Measurements from ENCODE around the gene ATP2B3.
"Not testable (repeated sequence)": the region's sequence is repeated elsewhere in the genome, so short reads cannot be mapped to it uniquely, and the experiment has no call there.

Gene ATP2B3

GRCh38 chrX:153595859-153596857 is 78.7 kb downstream of the ATP2B3 start:
- DNase-seq (ENCODE audit: low read depth): no peak

GRCh38 chrX:153596981-153597750 is 79.7 kb downstream of the ATP2B3 start:
- DNase-seq (ENCODE audit: low read depth): no peak

- no peak for DNase-seq (ENCODE audit: low read depth)
These were observed 81.2 kb downstream of the ATP2B3 start, which contains the start of gene CCNQ for GRCh38 chrX:153598541-153599191. Gene CCNQ, minus strand, starts transcription at chrX:153599139. Its CDS starts 66 bp downstream, at chrX:153599073.

- DNase-seq (ENCODE audit: low read depth): peak; percentile 71
These were observed 82.0 kb downstream of the ATP2B3 start for GRCh38 chrX:153599192-153600031.

GRCh38 chrX:153600032-153600373 is 82.6 kb downstream of the ATP2B3 start:
- no peak for DNase-seq (ENCODE audit: low read depth)

- DNase-seq (ENCODE audit: low read depth): no peak
These were observed 83.5 kb downstream of the ATP2B3 start for GRCh38 chrX:153600921-153601320.

GRCh38 chrX:153601511-153602110 is 84.2 kb downstream of the ATP2B3 start:
- no peak for DNase-seq (ENCODE audit: low read depth)

- no peak for DNase-seq (ENCODE audit: low read depth)
These were observed 85.2 kb downstream of the ATP2B3 start for GRCh38 chrX:153602601-153603000.

- DNase-seq (ENCODE audit: low read depth): no peak
These were observed 85.8 kb downstream of the ATP2B3 start for GRCh38 chrX:153603131-153603656.

- not testable (repeated sequence) for DNase-seq (ENCODE audit: low read depth)
These were observed 87.4 kb downstream of the ATP2B3 start for GRCh38 chrX:153604666-153605380.

GRCh38 chrX:153606503-153606902 is 89.1 kb downstream of the ATP2B3 start:
- DNase-seq (ENCODE audit: low read depth): no peak

GRCh38 chrX:153608376-153608775 is 90.9 kb downstream of the ATP2B3 start:
- DNase-seq (ENCODE audit: low read depth): no peak

GRCh38 chrX:153608806-153609205 is 91.4 kb downstream of the ATP2B3 start:
- DNase-seq (ENCODE audit: low read depth): no peak

GRCh38 chrX:153609917-153610835 is 92.7 kb downstream of the ATP2B3 start:
- DNase-seq (ENCODE audit: low read depth): peak; percentile 58

- DNase-seq (ENCODE audit: low read depth): no peak
These were observed 93.4 kb downstream of the ATP2B3 start for GRCh38 chrX:153610836-153611213.

GRCh38 chrX:153611298-153612095 is 94.1 kb downstream of the ATP2B3 start:
- DNase-seq (ENCODE audit: low read depth): no peak

- no peak for DNase-seq (ENCODE audit: low read depth)
These were observed 95.0 kb downstream of the ATP2B3 start for GRCh38 chrX:153612413-153612812.

- no peak for DNase-seq (ENCODE audit: low read depth)
These were observed 97.4 kb downstream of the ATP2B3 start for GRCh38 chrX:153614818-153615217.
